ENCODE data around the gene STON2. TPM values are rescaled to one million over a fixed set of nuclear protein-coding genes. Genes with fewer than 3 reads are reported as not detected.

STON2 gene
- total and polyA plus RNA-seq, 2 of the 8 experiments (the other 6 are each of a cell fraction or from before 2014, with no cell fraction given): 8.9 to 50.0 TPM

- Histone ChIP-seq H4K91ac (replicated peaks; ENCODE audit: insufficient read length, low read length) (no peak overlapping the region), H3K23me2 (ENCODE audit: low read depth, low read length) (no peaks in the 10 kb centered on the region; the same call in 1 of the 2 replicates), H3K9ac (replicated peaks in 1 of 4; ENCODE audit: extremely low read depth in 1 of 4, low read depth in 3 of 4, low read length in 3 of 4) (no peak overlapping the region), H3K18ac (ENCODE audit: extremely low read depth, low read length) (no peak overlapping the region), H3K27ac (ENCODE audit: low read depth, low read length) (no peak overlapping the region), H3K4me1 (replicated peaks in 1 of 4; ENCODE audit: control insufficient read depth in 3 of 4, insufficient read depth in 4 of 4, low read length in 3 of 4) (peaks cover 0 to 7% (median 2%) of the 10 kb centered on the region in 4 experiments; a peak in 3 of 7 replicates), H2BK20ac (ENCODE audit: low read length) (no peak overlapping the region), H2BK120ac (replicated peaks; ENCODE audit: low read depth, low read length) (no peak overlapping the region), H3K4me2 (ENCODE audit: insufficient read depth in 1 of 2, low read depth in 2 of 2, low read length in 2 of 2) (no peak overlapping the region), H3K14ac (ENCODE audit: insufficient read length) (no peak overlapping the region), H3K9me3 (ENCODE audit: insufficient read depth in 2 of 2, low read depth in 1 of 2, low read length in 1 of 2) (no peaks in the 10 kb centered on the region), H2BK15ac (ENCODE audit: low read length) (no peak overlapping the region), H2AK5ac (ENCODE audit: low read depth, low read length) (no peak overlapping the region), H3K36me3 (ENCODE audit: control insufficient read depth in 2 of 4, insufficient read depth in 4 of 4, low read length in 3 of 4) (no peaks in the 10 kb centered on the region), H3K79me1 (ENCODE audit: low read depth, low read length) (no peaks in the 10 kb centered on the region), H3K4me3 (ENCODE audit: extremely low read depth in 1 of 4, insufficient read depth in 2 of 4, low read depth in 3 of 4, low read length in 4 of 4) (no peak overlapping the region), H3K56ac (replicated peaks; ENCODE audit: insufficient read length, low read depth, low read length) (no peak overlapping the region), H2BK12ac (ENCODE audit: low read depth, low read length) (no peak overlapping the region), H3K4ac (replicated peaks; ENCODE audit: insufficient read length, low read depth, low read length) (no peak overlapping the region), H3K27me3 (replicated peaks in 1 of 4; ENCODE audit: control insufficient read depth in 3 of 4, extremely low read depth in 1 of 4, insufficient read depth in 3 of 4, low read length in 3 of 4) (peaks cover 0 to 3% (median 0%) of the 10 kb centered on the region in 4 experiments; a peak in 1 of 7 replicates), H3K23ac (ENCODE audit: insufficient read length) (no peak overlapping the region), H2AFZ (ENCODE audit: low read length) (no peak overlapping the region), H2BK5ac (ENCODE audit: low read depth, low read length) (no peak overlapping the region), H4K5ac (ENCODE audit: insufficient read length, low read depth, low read length) (no peak overlapping the region), H3K79me2 (ENCODE audit: control insufficient read depth in 1 of 2, insufficient read depth in 2 of 2, low read length in 2 of 2) (peaks cover 0 to 5% of the 10 kb centered on the region in 2 experiments; a peak in 1 of 4 replicates), H4K20me1 (replicated peaks in 1 of 2; ENCODE audit: control insufficient read depth in 1 of 2, insufficient read depth in 2 of 2, low read length in 2 of 2) (no peaks in the 10 kb centered on the region), H4K8ac (ENCODE audit: extremely low read depth, insufficient read depth, low read length) (no peak overlapping the region)
- WGBS, 2 experiments (ENCODE audit: extremely low coverage in 1 of 2, insufficient coverage in 1 of 2, insufficient read length in 1 of 2, insufficient replicate concordance in 2 of 2, low coverage in 1 of 2, low lambda C conversion rate in 2 of 2, missing lambda C conversion rate in 1 of 2): 92% methylated on average over 4 of the region's 4 CpGs; no CpG with 5 or more reads in 1 of the 2 experiments
- DNase-seq (ENCODE audit: low read depth in 1 of 2, low spot score in 2 of 2) (no peak), FAIRE-seq (no peak)
- no peak for TF ChIP-seq KDM4A (IDR thresholded peaks at IDR 0.05; ENCODE audit: low read depth, low read length, severe bottlenecking)
- TF ChIP-seq SRF (IDR thresholded peaks at IDR 0.05; ENCODE audit: low read depth, low read length): no peak
- no peak for TF ChIP-seq CHD1 (IDR thresholded peaks at IDR 0.05; ENCODE audit: low read depth, low read length)
- TF ChIP-seq RFX5 (IDR thresholded peaks at IDR 0.05; ENCODE audit: borderline replicate concordance, low read depth, low read length): no peak
- no peak for TF ChIP-seq BRCA1 (IDR thresholded peaks at IDR 0.05; ENCODE audit: low read depth, low read length)
- no peak for TF ChIP-seq EZH2 (IDR thresholded peaks at IDR 0.05; ENCODE audit: low read depth, low read length, severe bottlenecking)
- ChIA-PET CTCF (ENCODE audit: partially characterized antibody) (no interaction called here), POLR2A (ENCODE audit: partially characterized antibody) (no interaction called here)
Observed at GRCh38 chr14:81305065-81305464, 95.1 kb downstream of the STON2 start.

Measured in H1 (cell line).